ENCODE measurements around the gene F2RL1.

The F2RL1 gene

DNA sequence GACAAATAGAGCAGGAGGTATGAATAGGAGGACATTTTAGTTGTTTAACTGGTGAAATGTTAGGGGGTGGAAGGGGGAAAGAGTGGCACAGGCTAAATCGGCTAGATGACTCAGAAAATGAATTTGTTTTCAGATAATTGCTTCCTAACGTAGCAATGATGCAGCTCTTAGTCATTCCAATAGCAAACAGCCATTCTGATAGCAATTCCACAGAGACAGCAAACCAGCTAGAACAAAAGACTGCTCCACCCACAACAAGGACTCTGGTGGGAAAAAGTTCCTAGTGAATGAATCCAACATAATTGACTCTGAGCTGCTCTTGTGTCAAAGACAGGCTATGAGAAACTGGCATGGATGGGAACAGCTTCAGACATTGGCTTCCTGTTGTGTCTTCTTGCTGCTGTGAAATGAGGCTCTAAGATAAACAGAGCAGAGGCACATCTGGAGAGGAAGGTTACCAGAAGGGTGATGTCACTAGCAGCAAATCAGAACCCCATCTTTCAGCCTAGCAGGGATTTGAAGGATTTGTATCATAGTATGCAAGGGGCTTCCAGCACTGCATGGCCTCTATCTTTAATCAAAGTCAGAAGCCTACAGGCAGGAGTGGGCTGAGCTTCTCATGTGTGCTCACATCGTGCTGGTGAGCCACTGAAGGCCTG is 28.1 kb upstream of the F2RL1 start:
- H3K27me3 ChIP-seq, result no peaks in the 10 kb centered on the region
- peaks cover 0 to 14% of the 10 kb centered on the region in 2 experiments for H3K4me1 ChIP-seq (ENCODE audit: control insufficient read depth in 1 of 2, insufficient read depth in 1 of 2, low read depth in 1 of 2, low read length in 1 of 2)
- TF ChIP-seq, protein P1, sequence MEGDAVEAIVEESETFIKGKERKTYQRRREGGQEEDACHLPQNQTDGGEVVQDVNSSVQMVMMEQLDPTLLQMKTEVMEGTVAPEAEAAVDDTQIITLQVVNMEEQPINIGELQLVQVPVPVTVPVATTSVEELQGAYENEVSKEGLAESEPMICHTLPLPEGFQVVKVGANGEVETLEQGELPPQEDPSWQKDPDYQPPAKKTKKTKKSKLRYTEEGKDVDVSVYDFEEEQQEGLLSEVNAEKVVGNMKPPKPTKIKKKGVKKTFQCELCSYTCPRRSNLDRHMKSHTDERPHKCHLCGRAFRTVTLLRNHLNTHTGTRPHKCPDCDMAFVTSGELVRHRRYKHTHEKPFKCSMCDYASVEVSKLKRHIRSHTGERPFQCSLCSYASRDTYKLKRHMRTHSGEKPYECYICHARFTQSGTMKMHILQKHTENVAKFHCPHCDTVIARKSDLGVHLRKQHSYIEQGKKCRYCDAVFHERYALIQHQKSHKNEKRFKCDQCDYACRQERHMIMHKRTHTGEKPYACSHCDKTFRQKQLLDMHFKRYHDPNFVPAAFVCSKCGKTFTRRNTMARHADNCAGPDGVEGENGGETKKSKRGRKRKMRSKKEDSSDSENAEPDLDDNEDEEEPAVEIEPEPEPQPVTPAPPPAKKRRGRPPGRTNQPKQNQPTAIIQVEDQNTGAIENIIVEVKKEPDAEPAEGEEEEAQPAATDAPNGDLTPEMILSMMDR (IDR thresholded peaks at IDR 0.05), result no peak
- H3K4me3 ChIP-seq (ENCODE audit: low read depth in 1 of 2, low read length in 1 of 2), result no peak overlapping the region
- no peak overlapping the region for H3K27ac ChIP-seq
- H3K9me3 ChIP-seq, result no peaks in the 10 kb centered on the region
- no peaks in the 10 kb centered on the region for H3K36me3 ChIP-seq

DNA sequence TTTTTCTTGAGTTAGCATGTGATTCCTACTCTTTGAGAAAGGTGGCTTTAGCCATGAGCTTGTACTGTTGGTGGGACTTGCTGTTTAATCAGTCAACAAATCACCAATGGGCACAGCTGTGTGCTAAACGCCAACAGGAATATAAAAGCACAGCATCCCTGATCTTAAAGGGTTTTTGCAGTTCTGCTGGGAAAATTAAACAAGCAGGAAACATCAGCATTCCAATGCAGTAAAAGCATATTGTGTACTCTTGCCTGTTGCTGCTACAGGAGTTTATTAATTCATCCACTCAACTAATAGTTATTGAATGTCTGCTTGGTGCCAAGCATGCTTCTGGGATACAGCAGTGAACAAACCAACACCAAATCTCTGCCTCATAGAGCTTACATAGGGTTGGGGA is 27.4 kb upstream of the F2RL1 start:
- Histone ChIP-seq H3K27ac (peak overlapping the region; percentile 38), H3K4me3 (ENCODE audit: low read depth in 1 of 2, low read length in 1 of 2) (no peak overlapping the region), H3K4me1 (ENCODE audit: control insufficient read depth in 1 of 2, insufficient read depth in 1 of 2, low read depth in 1 of 2, low read length in 1 of 2) (peaks cover 0 to 14% of the 10 kb centered on the region in 2 experiments), H3K27me3 (no peaks in the 10 kb centered on the region), H3K36me3 (no peaks in the 10 kb centered on the region), H3K9me3 (no peaks in the 10 kb centered on the region)
- TF ChIP-seq, protein P1 (IDR thresholded peaks at IDR 0.05), result no peak

DNA sequence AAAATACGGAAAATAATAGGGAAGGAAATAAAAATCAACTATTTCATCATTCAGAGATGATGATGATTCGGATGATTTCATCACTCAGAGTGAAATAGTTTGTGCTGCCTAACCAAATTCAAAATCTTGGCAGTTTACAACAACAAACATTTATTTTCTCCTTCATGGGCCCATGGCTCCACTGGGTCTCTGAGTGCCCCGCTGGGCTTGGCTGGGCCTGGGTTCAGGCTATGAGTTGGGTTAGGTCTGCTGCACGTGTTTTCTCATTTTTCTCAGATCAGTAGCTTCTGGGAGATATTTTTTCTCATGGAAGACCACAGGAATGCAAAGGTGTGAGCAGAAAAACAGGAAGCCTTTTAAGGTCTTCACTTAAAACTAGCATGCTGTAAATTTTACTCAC is 24.0 kb upstream of the F2RL1 start:
- H3K4me1 ChIP-seq (ENCODE audit: control insufficient read depth in 1 of 2, insufficient read depth in 1 of 2, low read depth in 1 of 2, low read length in 1 of 2), result peaks cover 0 to 14% of the 10 kb centered on the region in 2 experiments
- H3K9me3 ChIP-seq, result no peaks in the 10 kb centered on the region
- no peaks in the 10 kb centered on the region for H3K27me3 ChIP-seq
- H3K27ac ChIP-seq, result no peak overlapping the region
- H3K4me3 ChIP-seq (ENCODE audit: low read depth in 1 of 2, low read length in 1 of 2), result no peak overlapping the region
- H3K36me3 ChIP-seq, result no peaks in the 10 kb centered on the region
- TF ChIP-seq, protein P1 (IDR thresholded peaks at IDR 0.05), result no peak

DNA sequence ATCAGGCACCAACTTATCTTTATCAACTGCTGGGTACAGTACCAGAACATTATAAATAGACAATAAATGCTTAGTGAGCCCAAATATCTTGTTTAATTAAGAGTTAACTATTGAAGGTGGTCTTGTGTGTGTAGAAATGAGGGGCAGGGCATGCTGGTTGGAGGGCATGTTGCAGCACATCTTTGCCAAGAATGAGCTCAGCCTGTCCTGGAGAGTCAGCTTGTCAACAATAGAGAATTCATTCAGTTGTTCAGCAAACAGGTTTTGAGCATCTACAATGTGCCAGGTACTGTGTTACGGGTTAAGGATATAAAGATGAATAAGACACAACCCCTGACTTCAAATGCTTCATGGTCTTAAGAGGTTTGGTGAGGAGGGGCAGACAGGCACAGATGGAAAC is 19.2 kb upstream of the F2RL1 start:
- TF ChIP-seq, protein P1 (IDR thresholded peaks at IDR 0.05), result no peak
- H3K27me3 ChIP-seq, result no peaks in the 10 kb centered on the region
- no peaks in the 10 kb centered on the region for H3K36me3 ChIP-seq
- no peaks in the 10 kb centered on the region for H3K9me3 ChIP-seq
- H3K4me3 ChIP-seq (ENCODE audit: low read depth in 1 of 2, low read length in 1 of 2), result no peak overlapping the region
- peaks cover 0 to 6% of the 10 kb centered on the region in 2 experiments for H3K4me1 ChIP-seq (ENCODE audit: control insufficient read depth in 1 of 2, insufficient read depth in 1 of 2, low read depth in 1 of 2, low read length in 1 of 2)
- H3K27ac ChIP-seq, result no peak overlapping the region

DNA sequence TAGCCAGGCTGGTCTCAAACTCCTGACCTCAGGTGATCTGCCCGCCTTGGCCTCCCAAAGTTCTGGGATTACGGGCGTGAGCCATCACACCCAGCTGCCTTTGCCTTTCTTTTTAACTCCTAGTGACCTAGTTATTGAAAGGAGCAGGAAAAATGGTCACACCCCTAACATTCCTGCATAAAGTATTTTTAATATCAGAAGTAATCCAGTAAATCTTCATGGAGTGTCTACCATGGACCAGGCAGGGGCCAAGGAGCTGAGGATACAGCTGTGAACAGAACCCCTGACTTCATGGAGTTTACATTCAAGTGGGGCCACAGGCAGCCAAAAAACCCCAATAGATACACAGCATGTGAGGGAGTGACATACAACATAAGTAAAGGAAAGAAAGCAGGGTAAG is 18.3 kb upstream of the F2RL1 start:
- H3K4me3 ChIP-seq (ENCODE audit: low read depth in 1 of 2, low read length in 1 of 2), result no peak overlapping the region
- no peaks in the 10 kb centered on the region for H3K9me3 ChIP-seq
- no peaks in the 10 kb centered on the region for H3K27me3 ChIP-seq
- no peak overlapping the region for H3K27ac ChIP-seq
- TF ChIP-seq, protein P1 (IDR thresholded peaks at IDR 0.05), result no peak
- no peaks in the 10 kb centered on the region for H3K36me3 ChIP-seq
- no peaks in the 10 kb centered on the region for H3K4me1 ChIP-seq (ENCODE audit: control insufficient read depth in 1 of 2, insufficient read depth in 1 of 2, low read depth in 1 of 2, low read length in 1 of 2)

Measured in neutrophil (primary cell).